ENCODE results near the gene SLC6A8.

The SLC6A8 gene

DNA sequence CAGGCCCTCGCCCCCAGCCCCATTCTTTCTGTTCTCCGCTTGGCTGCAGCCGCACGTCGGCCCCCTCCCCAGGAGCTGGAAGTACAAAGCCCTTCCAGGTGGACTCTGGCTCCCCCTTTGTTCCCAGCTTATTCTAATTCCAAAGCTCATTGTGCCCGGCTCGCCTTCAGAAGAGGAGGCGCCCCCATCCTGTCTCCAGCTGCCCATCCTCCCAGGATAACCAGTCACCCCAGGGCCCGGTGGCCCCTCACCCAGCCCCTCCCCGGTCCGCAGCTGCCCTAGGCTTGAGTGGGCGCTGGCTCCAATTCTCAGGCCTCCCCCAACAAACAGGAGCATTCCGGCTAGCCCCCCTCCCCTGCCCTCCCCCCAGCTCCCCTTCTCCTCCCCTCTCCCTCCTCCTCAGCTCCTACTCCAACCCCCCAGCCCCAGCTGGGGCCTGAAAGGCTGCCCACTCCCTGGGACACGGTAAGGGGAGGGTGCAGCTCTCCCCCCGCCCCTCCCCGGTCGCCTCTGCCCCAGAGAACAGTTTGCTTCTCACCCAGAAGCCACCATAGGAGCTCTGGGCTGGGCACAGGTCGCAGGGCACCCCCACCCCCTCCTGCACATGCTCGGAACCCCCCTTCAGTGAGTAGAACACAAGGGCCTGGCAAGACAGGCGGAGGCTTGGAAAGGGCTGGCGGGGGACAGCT lies 3.1 kb upstream of the SLC6A8 start:
- TF ChIP-seq, protein P1, sequence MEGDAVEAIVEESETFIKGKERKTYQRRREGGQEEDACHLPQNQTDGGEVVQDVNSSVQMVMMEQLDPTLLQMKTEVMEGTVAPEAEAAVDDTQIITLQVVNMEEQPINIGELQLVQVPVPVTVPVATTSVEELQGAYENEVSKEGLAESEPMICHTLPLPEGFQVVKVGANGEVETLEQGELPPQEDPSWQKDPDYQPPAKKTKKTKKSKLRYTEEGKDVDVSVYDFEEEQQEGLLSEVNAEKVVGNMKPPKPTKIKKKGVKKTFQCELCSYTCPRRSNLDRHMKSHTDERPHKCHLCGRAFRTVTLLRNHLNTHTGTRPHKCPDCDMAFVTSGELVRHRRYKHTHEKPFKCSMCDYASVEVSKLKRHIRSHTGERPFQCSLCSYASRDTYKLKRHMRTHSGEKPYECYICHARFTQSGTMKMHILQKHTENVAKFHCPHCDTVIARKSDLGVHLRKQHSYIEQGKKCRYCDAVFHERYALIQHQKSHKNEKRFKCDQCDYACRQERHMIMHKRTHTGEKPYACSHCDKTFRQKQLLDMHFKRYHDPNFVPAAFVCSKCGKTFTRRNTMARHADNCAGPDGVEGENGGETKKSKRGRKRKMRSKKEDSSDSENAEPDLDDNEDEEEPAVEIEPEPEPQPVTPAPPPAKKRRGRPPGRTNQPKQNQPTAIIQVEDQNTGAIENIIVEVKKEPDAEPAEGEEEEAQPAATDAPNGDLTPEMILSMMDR (conservative IDR thresholded peaks at IDR 0.05; ENCODE audit: low read depth): no peak
- CTCF ChIA-PET: no interaction called here
- H3K27ac ChIP-seq: no peak overlapping the region
- POLR2A ChIA-PET (ENCODE audit: low non-redundant PET): interaction anchor here (0.6 kb wide), 1 partner anchor 85 kb away, joined by 4 read pairs; no protein-coding TSS in a partner anchor
- DNase-seq (ENCODE audit: low spot score): no peak

DNA sequence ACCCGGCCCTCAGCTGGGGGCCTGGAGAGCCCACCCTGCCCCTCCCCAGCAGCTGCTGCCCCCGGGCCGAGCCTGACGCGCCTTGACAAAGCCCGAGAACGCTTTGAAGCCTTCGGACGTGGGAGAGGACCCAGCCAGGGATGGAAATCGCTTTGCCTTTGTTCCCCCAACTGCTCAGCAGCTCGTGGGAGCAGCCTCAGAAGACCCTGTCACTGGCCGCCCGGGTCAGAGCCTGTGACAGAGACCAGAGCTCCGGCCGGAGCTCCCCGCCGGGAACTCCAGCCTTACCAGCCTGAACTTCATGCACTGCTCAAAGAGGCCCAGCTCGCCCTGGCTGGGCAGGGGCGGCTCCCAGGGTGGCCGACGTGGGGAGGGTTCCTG lies 2.6 kb upstream of the SLC6A8 start:
- TF ChIP-seq, protein P1 (conservative IDR thresholded peaks at IDR 0.05; ENCODE audit: low read depth): no peak
- DNase-seq (ENCODE audit: low spot score): no peak
- no peak overlapping the region for H3K27ac ChIP-seq
- ChIA-PET POLR2A (ENCODE audit: low non-redundant PET) (no interaction called here), CTCF (no interaction called here)

DNA sequence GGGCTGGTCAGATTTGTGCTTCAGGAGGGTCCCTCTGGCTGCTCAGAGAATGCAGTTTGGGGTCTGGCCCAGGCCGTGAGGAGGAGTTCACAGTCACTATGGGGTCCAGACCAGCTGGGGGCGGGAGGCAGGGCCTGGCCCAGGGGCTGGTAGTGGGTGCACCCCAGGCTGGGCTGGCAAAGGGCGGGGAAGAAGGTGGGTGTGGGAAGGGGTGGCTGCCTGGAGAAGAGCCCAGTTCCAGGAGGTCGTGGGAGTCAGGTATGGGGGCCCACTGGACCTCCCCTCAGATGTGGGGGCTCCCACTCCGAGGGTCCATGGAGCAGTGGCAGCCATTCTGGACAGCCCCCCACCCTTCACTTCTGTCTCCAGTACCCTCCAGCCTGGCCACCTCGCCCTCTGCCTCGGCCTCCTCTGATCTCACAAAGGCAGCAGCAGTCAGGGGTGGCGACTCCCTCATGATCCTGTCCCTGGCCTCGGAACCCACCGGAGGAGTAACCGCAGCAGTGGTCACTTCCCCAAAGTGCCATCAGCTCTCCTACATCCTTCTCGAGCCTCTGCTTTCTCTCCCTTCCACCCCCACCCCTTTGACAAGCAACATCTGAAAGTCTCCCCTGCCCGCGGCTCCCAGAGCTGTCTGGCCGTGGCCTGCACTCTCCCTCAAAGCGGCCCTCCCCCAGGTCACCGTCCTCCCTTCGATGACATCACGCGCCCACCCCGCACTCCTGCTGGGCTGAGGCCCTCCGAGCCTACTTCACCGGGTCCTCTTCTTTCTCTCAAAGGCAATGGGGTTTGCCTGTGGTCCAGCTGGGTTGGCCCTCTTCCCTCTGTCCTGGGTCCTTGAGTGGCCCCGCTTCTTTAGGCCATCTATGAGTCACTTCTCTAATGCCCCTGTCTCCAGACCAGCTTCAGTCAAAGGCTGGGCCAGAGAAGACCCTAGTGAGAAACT lies 1.7 kb upstream of the SLC6A8 start:
- POLR2A ChIA-PET (ENCODE audit: low non-redundant PET): no interaction called here
- H3K27ac ChIP-seq: peak overlapping the region; percentile 53
- DNase-seq (ENCODE audit: low spot score): no peak
- CTCF ChIA-PET: interaction anchor here (1.0 kb wide), 1 partner anchor 16 kb away, joined by 4 read pairs; no protein-coding TSS in a partner anchor
- TF ChIP-seq, protein P1 (conservative IDR thresholded peaks at IDR 0.05; ENCODE audit: low read depth): no peak

DNA sequence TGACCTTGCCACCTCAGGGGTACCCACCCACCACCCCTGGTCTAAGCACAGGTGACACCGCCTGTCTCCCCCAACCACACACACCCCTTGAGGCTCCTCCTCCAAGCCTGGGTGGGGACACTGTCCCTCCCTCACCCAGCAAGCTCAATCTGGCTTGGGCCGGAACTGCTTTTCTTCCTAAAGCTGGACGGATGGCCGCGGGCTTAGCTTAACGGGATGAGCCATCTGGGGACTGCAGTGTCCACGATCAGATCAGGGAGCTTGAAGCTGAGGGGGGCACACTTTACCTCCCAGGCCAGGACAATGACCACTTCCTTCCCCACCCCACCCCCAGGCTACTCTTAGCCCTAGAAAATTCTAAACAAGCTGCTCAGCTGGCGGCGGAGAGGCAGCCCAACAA lies 1.0 kb upstream of the SLC6A8 start:
- CTCF ChIA-PET: interaction anchor here (1.0 kb wide), 1 partner anchor 17 kb away, joined by 4 read pairs; no protein-coding TSS in a partner anchor
- TF ChIP-seq, protein P1 (conservative IDR thresholded peaks at IDR 0.05; ENCODE audit: low read depth): no peak
- POLR2A ChIA-PET (ENCODE audit: low non-redundant PET): no interaction called here
- peak overlapping the region; percentile 53 for H3K27ac ChIP-seq
- DNase-seq (ENCODE audit: low spot score): no peak

DNA sequence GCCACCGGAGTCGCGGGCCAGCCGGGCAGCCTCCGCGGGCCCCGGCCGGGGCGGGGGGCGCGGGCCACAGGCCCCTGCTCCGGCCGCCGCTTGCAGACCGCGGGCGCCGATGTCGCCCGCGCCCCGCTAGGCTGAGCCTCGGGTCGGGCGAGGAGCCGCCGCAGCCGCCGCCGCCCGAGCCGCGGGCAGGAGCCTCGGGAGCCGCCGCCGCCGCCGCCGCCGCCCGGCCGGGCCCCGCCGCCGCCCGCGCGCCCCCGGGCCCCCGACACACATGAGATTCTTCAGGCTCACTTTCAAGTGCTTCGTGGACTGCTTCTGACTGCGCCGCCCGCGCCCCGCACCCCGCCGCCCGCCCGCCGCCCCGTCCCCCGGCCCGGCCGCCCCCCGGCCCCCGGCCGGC lies 345 bp downstream of the SLC6A8 start:
- DNase-seq (ENCODE audit: low spot score): no peak
- ChIA-PET CTCF (no interaction called here), POLR2A (ENCODE audit: low non-redundant PET) (no interaction called here)
- TF ChIP-seq, protein P1 (conservative IDR thresholded peaks at IDR 0.05; ENCODE audit: low read depth): no peak
- H3K27ac ChIP-seq: peak overlapping the region; percentile 77

DNA sequence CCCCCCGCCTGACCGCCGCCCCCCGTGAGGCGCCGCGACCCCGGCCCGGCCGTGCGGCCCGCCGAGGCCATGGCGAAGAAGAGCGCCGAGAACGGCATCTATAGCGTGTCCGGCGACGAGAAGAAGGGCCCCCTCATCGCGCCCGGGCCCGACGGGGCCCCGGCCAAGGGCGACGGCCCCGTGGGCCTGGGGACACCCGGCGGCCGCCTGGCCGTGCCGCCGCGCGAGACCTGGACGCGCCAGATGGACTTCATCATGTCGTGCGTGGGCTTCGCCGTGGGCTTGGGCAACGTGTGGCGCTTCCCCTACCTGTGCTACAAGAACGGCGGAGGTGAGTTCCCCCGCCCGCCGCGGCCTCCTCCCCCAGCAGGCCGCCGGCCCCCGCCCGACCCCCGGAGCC lies 780 bp downstream of the SLC6A8 start:
- POLR2A ChIA-PET (ENCODE audit: low non-redundant PET): no interaction called here
- peak overlapping the region; percentile 77 for H3K27ac ChIP-seq
- DNase-seq (ENCODE audit: low spot score): no peak
- TF ChIP-seq, protein P1 (conservative IDR thresholded peaks at IDR 0.05; ENCODE audit: low read depth): no peak
- CTCF ChIA-PET: no interaction called here
